GM12874 (cell line): ENCODE measurements around the gene BMPER.

Source experiments
- TF ChIP-seq, protein P1 (sequence below): IDR thresholded peaks from 2 replicates; pipeline ENCODE4 v1.5.1; 2011; ENCODE audit warnings: low read depth, mild to moderate bottlenecking, control low read depth, low read length, moderate library complexity; ENCODE audit not compliant: insufficient read depth

Gene BMPER

DNA sequence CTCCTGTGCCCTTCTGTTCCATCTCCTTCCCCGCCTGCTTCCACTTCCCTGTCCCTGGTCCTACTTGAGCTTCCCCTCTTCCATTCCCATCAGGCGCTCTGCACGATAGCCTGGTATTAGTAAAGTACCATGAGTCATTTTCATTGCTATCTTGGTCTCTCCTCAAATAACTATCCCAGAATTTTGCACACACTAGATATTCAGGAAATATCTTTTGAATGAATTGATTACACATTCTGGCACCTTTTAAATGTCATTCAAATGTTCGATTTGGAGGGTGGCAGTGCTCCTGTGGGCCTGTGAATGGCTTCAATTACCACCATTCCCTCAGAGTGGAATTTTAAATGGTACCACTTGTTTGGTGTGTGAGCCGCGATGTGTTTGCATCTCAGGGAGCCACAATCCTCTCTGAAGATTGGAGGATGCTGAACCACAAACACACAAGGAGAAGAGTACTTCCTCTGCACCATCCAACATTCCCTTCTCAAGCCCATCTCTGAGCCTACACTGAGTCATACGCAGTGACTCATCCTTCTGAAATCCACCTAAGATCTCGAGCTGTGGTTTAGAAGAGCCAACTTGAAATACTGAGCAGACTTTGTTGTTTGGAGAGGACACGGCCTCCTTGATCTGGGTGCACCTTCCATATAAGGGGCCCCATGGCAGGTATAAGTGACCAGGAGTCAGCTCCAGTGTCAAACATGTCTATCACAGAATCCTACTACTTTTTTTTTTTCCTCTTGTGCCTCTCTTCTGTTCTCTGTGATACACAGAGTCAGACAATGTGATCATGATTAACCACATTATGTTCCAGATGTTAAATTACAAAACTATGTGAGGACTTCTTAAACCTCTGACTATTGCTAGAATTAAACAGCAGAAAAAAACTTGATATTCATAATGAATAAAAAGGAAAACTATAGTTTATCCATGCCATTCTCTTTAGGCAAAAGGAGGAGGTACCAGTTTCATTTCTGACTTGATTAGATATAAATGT lies 81.9 kb downstream of the BMPER start:
- TF ChIP-seq, protein P1, sequence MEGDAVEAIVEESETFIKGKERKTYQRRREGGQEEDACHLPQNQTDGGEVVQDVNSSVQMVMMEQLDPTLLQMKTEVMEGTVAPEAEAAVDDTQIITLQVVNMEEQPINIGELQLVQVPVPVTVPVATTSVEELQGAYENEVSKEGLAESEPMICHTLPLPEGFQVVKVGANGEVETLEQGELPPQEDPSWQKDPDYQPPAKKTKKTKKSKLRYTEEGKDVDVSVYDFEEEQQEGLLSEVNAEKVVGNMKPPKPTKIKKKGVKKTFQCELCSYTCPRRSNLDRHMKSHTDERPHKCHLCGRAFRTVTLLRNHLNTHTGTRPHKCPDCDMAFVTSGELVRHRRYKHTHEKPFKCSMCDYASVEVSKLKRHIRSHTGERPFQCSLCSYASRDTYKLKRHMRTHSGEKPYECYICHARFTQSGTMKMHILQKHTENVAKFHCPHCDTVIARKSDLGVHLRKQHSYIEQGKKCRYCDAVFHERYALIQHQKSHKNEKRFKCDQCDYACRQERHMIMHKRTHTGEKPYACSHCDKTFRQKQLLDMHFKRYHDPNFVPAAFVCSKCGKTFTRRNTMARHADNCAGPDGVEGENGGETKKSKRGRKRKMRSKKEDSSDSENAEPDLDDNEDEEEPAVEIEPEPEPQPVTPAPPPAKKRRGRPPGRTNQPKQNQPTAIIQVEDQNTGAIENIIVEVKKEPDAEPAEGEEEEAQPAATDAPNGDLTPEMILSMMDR = no peak

DNA sequence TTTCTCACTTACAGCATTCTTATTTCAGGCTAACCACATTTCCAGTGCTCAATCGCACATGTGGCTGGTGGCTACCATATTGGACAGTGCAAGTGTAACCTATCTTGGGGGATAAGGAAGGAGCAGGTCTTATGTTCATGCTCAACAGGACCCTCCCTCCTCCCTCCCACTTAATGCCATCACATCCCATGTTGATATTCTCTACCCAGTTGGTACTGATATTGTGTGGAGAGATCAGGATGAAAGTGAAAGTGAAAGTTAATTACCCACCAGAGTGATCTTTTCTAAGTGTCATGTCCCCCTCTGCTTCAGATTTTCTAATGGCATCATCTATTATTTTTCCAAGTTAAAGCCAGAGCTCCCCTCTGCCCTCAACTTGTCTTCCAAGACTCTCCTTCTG lies 91.6 kb downstream of the BMPER start:
- TF ChIP-seq, protein P1 = no peak

DNA sequence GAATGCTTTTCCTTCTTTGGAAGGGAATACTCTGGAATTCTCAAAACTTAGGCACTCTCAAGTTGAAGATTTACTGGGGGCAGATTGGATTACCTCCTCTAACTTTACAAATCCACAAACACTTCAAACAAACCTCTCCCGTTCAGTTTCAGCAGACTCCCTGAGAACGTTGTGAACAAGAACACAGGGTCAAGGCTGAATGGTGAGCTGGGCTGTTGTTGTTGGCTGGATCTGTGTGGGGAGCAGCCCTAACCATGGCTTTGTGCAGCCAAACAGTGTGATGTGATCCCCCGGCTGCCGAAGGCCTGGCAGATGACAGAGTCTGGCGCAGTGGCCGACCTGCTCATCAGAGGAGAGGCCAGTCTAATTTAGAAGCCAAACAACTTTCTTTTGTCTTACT lies 93.1 kb downstream of the BMPER start:
- TF ChIP-seq, protein P1 = no peak

DNA sequence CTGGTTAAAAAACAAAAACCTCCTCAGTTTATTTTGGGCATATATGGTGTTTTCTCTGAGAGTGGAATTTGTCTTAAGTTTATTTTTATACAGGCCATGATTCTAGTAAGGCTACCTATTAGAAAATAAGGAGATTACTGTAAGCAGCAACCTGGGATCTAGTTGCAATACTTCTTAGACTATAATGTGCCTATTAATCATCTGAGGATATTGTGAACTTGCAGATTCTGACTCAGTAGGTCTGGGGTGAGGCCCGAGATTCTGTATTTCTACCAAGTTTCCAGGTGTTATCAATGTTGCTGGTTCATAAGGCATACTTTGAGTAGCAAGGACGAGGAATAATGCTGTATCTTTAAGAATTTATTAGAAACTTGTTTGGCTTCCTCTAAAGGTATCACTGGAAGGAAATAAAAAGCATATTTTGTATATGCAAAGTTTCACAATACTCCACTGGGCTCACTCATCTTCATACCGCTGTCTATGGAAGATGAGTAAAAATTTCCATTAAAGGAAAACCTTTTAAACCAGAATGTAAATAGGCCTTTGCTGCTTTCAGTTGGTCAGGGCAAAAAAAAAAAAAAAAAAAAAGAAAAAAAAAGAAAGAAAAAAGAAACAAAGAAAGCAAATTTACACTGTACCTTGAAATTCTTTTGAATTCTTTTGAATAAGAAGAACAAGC lies 105.8 kb downstream of the BMPER start:
- TF ChIP-seq, protein P1 = no peak

DNA sequence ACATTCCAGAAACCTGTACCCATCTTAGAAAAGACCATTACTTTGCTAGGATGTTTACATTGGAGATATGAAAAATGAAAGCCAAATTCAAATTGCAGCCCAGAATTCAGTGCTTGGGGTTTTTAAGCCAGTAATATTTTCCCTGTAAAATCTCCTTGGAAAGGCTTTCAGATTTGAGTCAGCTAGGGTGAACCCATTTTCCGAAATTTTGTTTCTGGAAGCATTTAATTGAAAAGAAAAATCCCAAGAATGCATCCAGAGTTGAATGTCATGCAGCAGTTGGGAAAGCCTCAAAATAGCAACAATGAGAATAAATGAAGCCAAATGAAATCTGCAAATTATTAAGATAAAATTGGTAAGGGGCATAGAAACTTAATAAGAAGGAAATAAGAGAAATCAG lies 106.4 kb downstream of the BMPER start:
- TF ChIP-seq, protein P1 = no peak

DNA sequence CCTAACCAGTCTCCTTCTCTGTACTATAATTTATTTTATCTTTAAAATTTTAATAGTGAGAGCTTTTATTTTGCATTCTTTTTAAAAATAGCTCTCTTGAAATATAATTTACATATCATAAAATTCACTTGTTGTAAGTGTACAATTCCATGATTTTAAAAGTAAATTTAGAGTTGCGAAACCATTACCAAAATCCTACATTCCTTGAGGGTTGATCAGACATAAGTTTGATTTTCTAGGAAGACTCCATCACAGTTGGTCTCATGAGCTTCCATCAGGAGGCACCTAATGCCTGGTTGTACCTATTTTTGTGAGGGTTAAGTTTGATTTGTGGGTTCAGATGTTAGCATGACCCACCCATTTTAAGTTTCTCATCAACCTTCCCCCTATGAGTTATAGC lies 108.1 kb downstream of the BMPER start:
- TF ChIP-seq, protein P1 = no peak

DNA sequence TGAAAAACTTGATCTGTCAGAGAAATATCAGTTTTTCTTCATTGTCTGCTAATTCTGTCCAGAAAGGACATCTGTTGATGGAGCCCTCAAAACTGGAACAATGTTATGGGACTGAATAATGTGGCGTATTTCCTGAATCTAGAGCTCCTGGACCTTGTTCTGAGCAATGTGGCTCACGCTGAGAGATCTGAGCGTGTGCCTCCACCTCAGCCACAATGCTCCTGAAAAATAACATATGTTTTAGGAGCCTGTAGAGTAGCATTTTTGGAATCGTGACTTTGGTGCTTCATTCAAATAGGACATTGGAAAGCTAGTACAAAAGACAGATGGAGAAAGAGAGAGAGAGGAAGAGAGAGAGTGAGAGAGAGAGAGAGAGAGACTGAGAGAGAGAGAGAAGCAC lies 110.3 kb downstream of the BMPER start:
- TF ChIP-seq, protein P1 = no peak
